Psoas muscle (tissue), 8 donors: ENCODE measurements around the gene NASP. TPM values are rescaled to one million over a fixed set of nuclear protein-coding genes. Genes with fewer than 3 reads are reported as not detected.

Source experiments
- ATAC-seq, 4 donors: fragments of 200-7000 bp; cut with Tn5 transposase; one replicate each; pipeline ENCODE4 v1.9.1; 2020; ENCODE audit warnings: moderate library complexity in 3 of 4, mild to moderate bottlenecking in 2 of 4
- DNase-seq, 2 donors: peaks; one replicate each; pipeline ENCODE4 v3.0.0-alpha.2; 2020
- H3K27ac ChIP-seq: fragments of 200-600 bp; one replicate; pipeline ENCODE4 v1.8.0; 2022
- H3K27me3 ChIP-seq, 3 donors: fragments of 200-600 bp in 1 of 3; one replicate each; pipeline versions ENCODE4 v1.6.1 to v1.8.0; 2013 to 2022; ENCODE audit warnings: low read length in 2 of 3, mild to moderate bottlenecking in 2 of 3, moderate library complexity in 1 of 3; ENCODE audit not compliant: insufficient read depth in 3 of 3
- H3K36me3 ChIP-seq, 2 donors: fragments of 200-600 bp in 1 of 2; one replicate each; pipeline versions ENCODE4 v1.6.1 to v1.8.0; 2013 to 2022; ENCODE audit warnings: low read depth in 1 of 2, mild to moderate bottlenecking in 1 of 2, moderate library complexity in 1 of 2; ENCODE audit not compliant: insufficient read depth in 1 of 2
- H3K4me1 ChIP-seq: fragments of 200-600 bp; one replicate; pipeline ENCODE4 v1.8.0; 2022
- H3K4me3 ChIP-seq: fragments of 200-600 bp; one replicate; pipeline ENCODE4 v1.8.0; 2022; ENCODE audit warnings: mild to moderate bottlenecking
- H3K9me3 ChIP-seq: fragments of 200-600 bp; one replicate; pipeline ENCODE4 v1.8.0; 2022
- WGBS, 3 donors: extraction: QIAGEN DNeasy Blood & Tissue Kit; methylation state at CpG; one replicate each; pipeline versions ENCODE4 v1.1.6 to v1.1.7; 2013; 5-methylcytosine and 5-hydroxymethylcytosine counted together
- intact Hi-C, 2 donors: fragments of 100-400 bp; cut with DNase I; formaldehyde crosslinking; loops; one replicate each; pipeline versions ENCODE4 v1.11.0 to v1.14.2; 2022
- polyA plus RNA-seq, 3 donors: library from polyadenylated mRNA; stranded (reverse); fragments of 200-250 nt; gene quantifications; one replicate each; pipeline ENCODE4 v1.2.3, GENCODE V29; 2013
- total RNA-seq, 4 donors: library from RNA; stranded (reverse); fragmentation: NEBNext Ultra II Directional in 2 of 4; extraction: Animal tissue kit (Norgen Biotek cat#: 25700) in 2 of 4; gene quantifications; one replicate each; pipeline versions ENCODE4 v1.2.1 to v1.2.4, GENCODE V29; 2021 to 2023
- TF ChIP-seq, protein P1 (sequence below): fragments of 200-600 bp; IDR thresholded peaks from one replicate; pipeline ENCODE4 v1.8.0; 2022; ENCODE audit warnings: antibody characterized with exemption
- donor health status: healthy with polysubstance abuse.
- donor health status: DM: no; HTN: no; CAD: no; lungs with moderate emphysema.
- donor health status: Bipolar disorder and iron deficiency.
- donor health status: healthy.
- donor health status: DM: yes; HTN: yes; CAD: no.
- donor health status: DM: no; HTN: no; CAD: no.
- donor health status: DM: no; HTN: no; CAD: no.
- donor health status: DM: yes; HTN: yes; CAD: no.

Gene NASP
- total and polyA plus RNA-seq, 7 donors: 15.3 to 54.6 (median 28.6) TPM

DNA sequence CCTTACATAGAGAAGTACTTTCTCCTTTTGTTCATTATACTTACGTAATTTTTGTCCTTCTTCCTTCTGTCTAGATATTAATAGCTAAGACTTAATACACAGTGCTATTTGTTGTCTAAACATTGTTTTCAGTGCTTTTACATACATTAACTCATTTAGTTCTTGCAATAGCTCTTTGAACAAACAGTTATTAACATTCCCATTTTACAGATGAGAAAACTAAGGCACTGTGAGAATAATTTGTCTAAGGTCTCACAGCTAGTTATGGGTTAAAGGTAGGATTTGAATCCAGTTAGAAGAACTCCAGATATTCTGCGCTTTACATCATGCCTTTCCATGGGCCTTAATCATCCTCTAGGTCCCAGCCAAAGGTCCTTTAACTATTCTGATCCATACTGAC, 20.4 kb downstream of the NASP start:
- H3K27me3 ChIP-seq: no peaks in the 10 kb centered on the region
- no peaks in the 10 kb centered on the region for H3K9me3 ChIP-seq
- ATAC-seq (no peak), DNase-seq (no peak)
- H3K36me3 ChIP-seq: peaks cover 0 to 58% of the 10 kb centered on the region in 2 donors
- no peak overlapping the region for H3K4me3 ChIP-seq
- TF ChIP-seq, protein P1, sequence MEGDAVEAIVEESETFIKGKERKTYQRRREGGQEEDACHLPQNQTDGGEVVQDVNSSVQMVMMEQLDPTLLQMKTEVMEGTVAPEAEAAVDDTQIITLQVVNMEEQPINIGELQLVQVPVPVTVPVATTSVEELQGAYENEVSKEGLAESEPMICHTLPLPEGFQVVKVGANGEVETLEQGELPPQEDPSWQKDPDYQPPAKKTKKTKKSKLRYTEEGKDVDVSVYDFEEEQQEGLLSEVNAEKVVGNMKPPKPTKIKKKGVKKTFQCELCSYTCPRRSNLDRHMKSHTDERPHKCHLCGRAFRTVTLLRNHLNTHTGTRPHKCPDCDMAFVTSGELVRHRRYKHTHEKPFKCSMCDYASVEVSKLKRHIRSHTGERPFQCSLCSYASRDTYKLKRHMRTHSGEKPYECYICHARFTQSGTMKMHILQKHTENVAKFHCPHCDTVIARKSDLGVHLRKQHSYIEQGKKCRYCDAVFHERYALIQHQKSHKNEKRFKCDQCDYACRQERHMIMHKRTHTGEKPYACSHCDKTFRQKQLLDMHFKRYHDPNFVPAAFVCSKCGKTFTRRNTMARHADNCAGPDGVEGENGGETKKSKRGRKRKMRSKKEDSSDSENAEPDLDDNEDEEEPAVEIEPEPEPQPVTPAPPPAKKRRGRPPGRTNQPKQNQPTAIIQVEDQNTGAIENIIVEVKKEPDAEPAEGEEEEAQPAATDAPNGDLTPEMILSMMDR: no peak
- no peak overlapping the region for H3K27ac ChIP-seq
- intact Hi-C loops: no loop called here
- 96 to 98% (median 98%) methylated on average over 2 of the region's 2 CpGs for WGBS, 3 donors
- no peaks in the 10 kb centered on the region for H3K4me1 ChIP-seq

DNA sequence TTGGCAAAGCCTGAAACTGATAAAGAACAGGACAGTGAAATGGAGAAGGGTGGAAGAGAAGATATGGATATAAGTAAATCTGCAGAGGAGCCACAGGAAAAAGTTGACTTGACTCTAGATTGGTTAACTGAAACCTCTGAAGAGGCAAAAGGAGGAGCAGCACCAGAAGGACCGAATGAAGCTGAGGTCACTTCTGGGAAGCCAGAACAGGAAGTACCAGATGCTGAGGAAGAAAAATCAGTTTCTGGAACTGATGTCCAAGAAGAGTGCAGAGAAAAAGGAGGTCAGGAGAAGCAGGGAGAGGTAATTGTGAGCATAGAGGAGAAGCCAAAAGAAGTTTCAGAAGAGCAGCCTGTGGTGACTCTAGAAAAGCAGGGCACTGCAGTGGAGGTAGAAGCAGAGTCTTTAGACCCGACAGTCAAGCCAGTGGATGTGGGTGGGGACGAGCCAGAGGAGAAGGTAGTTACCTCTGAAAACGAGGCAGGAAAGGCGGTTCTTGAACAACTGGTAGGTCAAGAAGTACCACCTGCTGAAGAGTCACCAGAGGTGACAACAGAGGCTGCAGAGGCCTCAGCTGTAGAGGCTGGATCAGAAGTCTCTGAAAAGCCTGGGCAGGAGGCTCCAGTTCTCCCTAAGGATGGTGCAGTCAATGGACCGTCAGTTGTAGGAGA, 23.7 kb downstream of the NASP start:
- H3K27ac ChIP-seq: no peak overlapping the region
- intact Hi-C loops: no loop called here
- WGBS, 3 donors: 70 to 86% (median 75%) methylated on average over 6 of the region's 6 CpGs
- H3K4me1 ChIP-seq: no peaks in the 10 kb centered on the region
- H3K9me3 ChIP-seq: no peaks in the 10 kb centered on the region
- TF ChIP-seq, protein P1: no peak
- peaks cover 0 to 78% of the 10 kb centered on the region in 2 donors for H3K36me3 ChIP-seq
- no peak overlapping the region for H3K4me3 ChIP-seq
- DNase-seq (no peak), ATAC-seq (no peak)
- no peaks in the 10 kb centered on the region for H3K27me3 ChIP-seq

- Histone ChIP-seq H3K9me3 (no peaks in the 10 kb centered on the region), H3K4me1 (no peaks in the 10 kb centered on the region), H3K27ac (no peak overlapping the region), H3K27me3 (no peaks in the 10 kb centered on the region), H3K36me3 (peaks cover 0 to 80% of the 10 kb centered on the region in 2 donors), H3K4me3 (no peak overlapping the region)
- intact Hi-C loops: no loop called here
- DNase-seq (no peak), ATAC-seq (no peak)
- TF ChIP-seq, protein P1: no peak
- WGBS, 3 donors: 78 to 84% (median 80%) methylated on average over 5 of the region's 5 CpGs
These were observed 24.6 kb downstream of the NASP start for GRCh38 chr1:45608175-45609156.

DNA sequence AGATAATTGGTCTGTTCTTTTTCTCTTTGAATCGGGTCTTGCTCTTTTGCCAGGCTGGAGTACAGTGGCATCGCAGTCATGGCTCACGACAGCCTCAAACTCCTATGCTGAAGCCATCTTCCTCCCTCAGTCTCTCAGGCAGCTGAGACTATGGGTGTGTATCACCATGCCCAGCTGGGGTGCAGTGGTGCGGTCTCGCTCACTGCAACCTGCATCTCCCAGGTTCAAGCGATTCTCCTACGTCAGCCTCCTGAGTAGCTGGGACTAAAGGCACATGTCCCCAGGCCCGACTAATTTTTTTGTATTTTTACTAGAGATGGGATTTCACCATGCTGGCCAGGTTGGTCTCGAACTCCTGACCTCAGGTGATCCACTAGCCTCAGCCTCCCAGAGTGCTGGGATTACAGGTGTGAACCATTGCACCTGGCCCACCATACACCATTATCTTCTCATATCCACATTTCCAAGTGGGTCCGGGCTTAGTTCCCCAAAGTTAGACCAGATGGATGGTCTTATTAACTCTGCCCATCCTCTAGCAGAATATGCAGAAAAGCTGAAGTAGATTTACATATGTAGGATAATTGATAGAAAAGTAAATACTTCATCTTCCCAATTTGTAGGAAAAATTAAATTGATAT, 26.9 kb downstream of the NASP start:
- Histone ChIP-seq H3K4me3 (no peak overlapping the region), H3K36me3 (peaks cover 4 to 88% of the 10 kb centered on the region in 2 donors), H3K9me3 (no peaks in the 10 kb centered on the region), H3K4me1 (no peaks in the 10 kb centered on the region), H3K27me3 (no peaks in the 10 kb centered on the region), H3K27ac (no peak overlapping the region)
- WGBS, 3 donors: 93 to 97% (median 96%) methylated on average over 10 of the region's 10 CpGs
- intact Hi-C loops: no loop called here
- ATAC-seq (no peak), DNase-seq (no peak)
- TF ChIP-seq, protein P1: no peak
